Measurements from ENCODE around the gene HNRNPLL.

Gene HNRNPLL

GRCh38 chr2:38574278-38574677 is 28.4 kb downstream of the HNRNPLL start (continued):
- no peak for TF ChIP-seq RBAK (tag by site-specific recombination; IDR thresholded peaks at IDR 0.05)
- TF ChIP-seq ZNF391 (tag by site-specific recombination; IDR thresholded peaks at IDR 0.05; ENCODE audit: borderline replicate concordance, low read depth): no peak
- TF ChIP-seq ZNF175 (tag by site-specific recombination; IDR thresholded peaks at IDR 0.05): no peak
- no peak for TF ChIP-seq ZBTB49 (tag by site-specific recombination; IDR thresholded peaks at IDR 0.05; ENCODE audit: low read depth)
- TF ChIP-seq BCL11B (tag by site-specific recombination; IDR thresholded peaks at IDR 0.05; ENCODE audit: low read depth): no peak
- no peak for TF ChIP-seq KLF9 (tag by site-specific recombination; IDR thresholded peaks at IDR 0.05; ENCODE audit: low read depth)

- POLR2A ChIA-PET: no interaction called here
- Histone ChIP-seq H3K4me3 (ENCODE audit: low read depth, low read length) (no peak overlapping the region), H3K27ac (ENCODE audit: extremely low read depth, low read depth, low read length) (no peak overlapping the region), H3K36me3 (ENCODE audit: control insufficient read depth in 2 of 2, insufficient read depth in 1 of 2, low read length in 2 of 2) (peaks cover 30 to 36% of the 10 kb centered on the region in 2 experiments), H3K4me1 (ENCODE audit: control insufficient read depth, insufficient read depth, low read length) (peaks cover 5% of the 10 kb centered on the region; the same call in 1 of the 2 replicates), H3K9me3 (ENCODE audit: control insufficient read depth, insufficient read depth, low read depth, low read length) (no peaks in the 10 kb centered on the region)
- TF ChIP-seq GLI4 (tag by site-specific recombination; IDR thresholded peaks at IDR 0.05): no peak
- peak; percentile 27; the same call in 1 of the 2 replicates for TF ChIP-seq ZFHX2 (tag by site-specific recombination; conservative IDR thresholded peaks at IDR 0.05)
- no peak for TF ChIP-seq ZNF48 (tag by site-specific recombination; IDR thresholded peaks at IDR 0.05)
- CTCF ChIA-PET: interaction anchor here (0.6 to 3.0 kb wide), 2 partner anchors 9 to 426 kb away, joined by 6 to 20 read pairs; no protein-coding TSS in a partner anchor
Measured at GRCh38 chr2:38572167-38572566, 30.6 kb downstream of the HNRNPLL start.

- Histone ChIP-seq H3K4me1 (ENCODE audit: control insufficient read depth, insufficient read depth, low read length) (peaks cover 5% of the 10 kb centered on the region; the same call in 1 of the 2 replicates), H3K27ac (ENCODE audit: extremely low read depth, low read depth, low read length) (no peak overlapping the region), H3K9me3 (ENCODE audit: control insufficient read depth, insufficient read depth, low read depth, low read length) (no peaks in the 10 kb centered on the region), H3K36me3 (ENCODE audit: control insufficient read depth in 2 of 2, insufficient read depth in 1 of 2, low read length in 2 of 2) (peaks cover 38% of the 10 kb centered on the region in 2 experiments), H3K4me3 (ENCODE audit: low read depth, low read length) (no peak overlapping the region)
- TF ChIP-seq ZNF645 (tag by site-specific recombination; IDR thresholded peaks at IDR 0.05): no peak
- no peak for TF ChIP-seq ZNF211 (tag by site-specific recombination; IDR thresholded peaks at IDR 0.05; ENCODE audit: low read depth)
- TF ChIP-seq ZNF221 (tag by site-specific recombination; IDR thresholded peaks at IDR 0.05; ENCODE audit: borderline replicate concordance): no peak
- no peak for TF ChIP-seq ZNF660 (tag by site-specific recombination; IDR thresholded peaks at IDR 0.05)
- TF ChIP-seq ZSCAN5A (tag by site-specific recombination; IDR thresholded peaks at IDR 0.05): no peak
- no peak for TF ChIP-seq ZSCAN16 (tag by site-specific recombination; IDR thresholded peaks at IDR 0.05)
- no peak for TF ChIP-seq EGR2 (tag by site-specific recombination; IDR thresholded peaks at IDR 0.05; ENCODE audit: low read depth)
- no peak for TF ChIP-seq ZNF558 (tag by site-specific recombination; IDR thresholded peaks at IDR 0.05)
- no peak for TF ChIP-seq ZNF830 (tag by site-specific recombination; IDR thresholded peaks at IDR 0.05; ENCODE audit: low read depth)
- TF ChIP-seq OVOL3 (tag by site-specific recombination; IDR thresholded peaks at IDR 0.05): no peak
- ChIA-PET POLR2A (no interaction called here), CTCF (interaction anchor here (0.7 to 3.0 kb wide), 3 partner anchors 10 to 562 kb away, joined by 3 to 20 read pairs (median 4); no protein-coding TSS in a partner anchor)
Measured at GRCh38 chr2:38571193-38571592, 31.5 kb downstream of the HNRNPLL start.

Data from HEK293 (cell line).